HT-29 (cell line): ENCODE results near the gene IMMP2L. TPM values are rescaled to one million over a fixed set of nuclear protein-coding genes. Genes with fewer than 3 reads are reported as not detected.

Experiments
- DNase-seq: peaks from one replicate; pipeline ENCODE4 v3.0.0-alpha.2; 2015; ENCODE audit warnings: low spot score
- total RNA-seq: library from RNA; depleted of rRNA; stranded (reverse); fragments of >200 nt; shearing (Covaris generic); gene quantifications from 2 replicates; pipeline ENCODE4 v1.2.3, GENCODE V29; 2014

The IMMP2L gene
- total RNA-seq, 1 experiment from 2014 or later: 8.2 TPM

DNA sequence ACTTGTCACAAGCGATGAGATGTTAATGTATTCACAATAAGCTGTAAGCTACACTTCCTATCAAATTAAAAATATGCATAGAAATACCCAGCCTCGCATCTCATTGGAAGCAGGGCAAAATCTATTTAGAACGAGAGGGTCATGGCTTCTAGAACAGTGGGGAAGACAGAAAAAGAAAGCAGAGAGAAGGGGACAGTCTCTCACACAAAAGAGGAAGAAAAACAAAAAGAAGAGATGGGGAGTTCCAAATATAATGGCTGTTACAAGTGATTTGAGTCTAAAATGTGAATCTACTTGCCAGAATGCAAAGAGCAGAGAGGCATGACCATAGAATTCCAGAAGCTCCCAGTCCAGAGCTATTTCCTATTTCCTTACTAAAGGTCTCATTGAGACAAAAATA, 457.6 kb downstream of the IMMP2L start:
- DNase-seq: no peak

DNA sequence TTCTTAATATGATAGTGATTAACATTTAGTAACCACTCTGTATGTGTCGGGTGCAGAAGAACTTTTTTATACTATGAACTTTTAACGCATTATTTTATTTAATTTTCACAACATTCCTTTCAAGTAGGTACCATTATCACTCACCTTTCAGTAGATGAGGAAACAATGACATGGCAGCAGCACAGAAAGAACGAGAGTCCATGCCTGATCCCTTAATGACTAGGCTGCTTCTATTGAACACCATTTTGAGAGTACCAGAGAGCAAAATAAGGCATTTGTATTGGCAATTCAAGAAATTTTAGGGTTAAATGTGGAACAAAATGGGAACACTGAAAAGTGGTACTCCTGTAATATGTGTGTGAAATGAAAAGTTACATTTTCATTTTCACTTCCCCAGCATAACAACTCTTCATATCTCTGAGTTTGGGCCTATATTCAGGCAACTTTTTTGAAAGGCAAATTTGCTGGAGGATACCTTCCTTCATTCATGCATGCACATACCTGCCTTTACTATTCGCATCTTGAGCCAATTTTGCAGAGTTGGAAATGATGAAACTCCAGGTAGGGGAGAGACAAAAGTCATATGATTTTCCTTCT, 458.5 kb downstream of the IMMP2L start:
- DNase-seq: no peak

- DNase-seq: no peak
Observed at GRCh38 chr7:111103136-111103535, 459.2 kb downstream of the IMMP2L start.

DNA sequence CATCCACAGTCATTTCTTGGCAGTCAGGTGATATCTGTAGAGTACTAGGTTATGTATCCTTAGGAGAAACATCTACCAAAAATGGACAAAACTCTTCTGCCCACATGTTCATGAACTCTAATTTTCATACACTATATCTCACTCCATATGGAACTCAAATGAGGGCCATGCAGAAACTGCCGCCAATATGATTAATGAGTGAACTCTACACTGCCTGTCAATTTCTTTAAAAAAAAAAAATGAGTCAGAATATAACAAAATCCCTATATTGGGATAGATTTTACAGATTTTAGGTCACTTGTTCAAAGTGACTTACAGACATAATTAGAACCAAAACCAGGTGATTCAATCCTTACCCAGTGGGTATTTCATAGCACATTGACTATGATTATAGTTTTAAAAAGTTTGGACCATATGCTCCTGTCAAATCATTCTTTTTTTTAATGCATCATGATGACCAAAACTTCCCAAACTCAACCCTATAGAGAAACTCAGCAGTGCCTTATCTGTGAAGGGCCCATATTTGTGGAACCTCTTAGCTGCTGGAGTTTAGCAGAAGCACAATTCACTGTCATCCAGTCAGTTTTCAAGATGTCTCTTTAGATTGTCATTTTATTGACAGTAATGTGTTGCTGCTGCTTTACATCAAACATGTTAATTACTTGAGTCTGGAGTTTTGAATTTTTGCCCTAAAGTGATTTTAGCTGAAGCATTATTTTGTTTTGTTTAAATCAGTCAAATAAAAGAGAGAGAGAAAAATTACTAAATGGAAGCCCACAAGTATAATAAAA, 460.2 kb downstream of the IMMP2L start:
- DNase-seq: no peak

GRCh38 chr7:111098926-111099250, 463.4 kb downstream of the IMMP2L start:
- no peak for DNase-seq

DNA sequence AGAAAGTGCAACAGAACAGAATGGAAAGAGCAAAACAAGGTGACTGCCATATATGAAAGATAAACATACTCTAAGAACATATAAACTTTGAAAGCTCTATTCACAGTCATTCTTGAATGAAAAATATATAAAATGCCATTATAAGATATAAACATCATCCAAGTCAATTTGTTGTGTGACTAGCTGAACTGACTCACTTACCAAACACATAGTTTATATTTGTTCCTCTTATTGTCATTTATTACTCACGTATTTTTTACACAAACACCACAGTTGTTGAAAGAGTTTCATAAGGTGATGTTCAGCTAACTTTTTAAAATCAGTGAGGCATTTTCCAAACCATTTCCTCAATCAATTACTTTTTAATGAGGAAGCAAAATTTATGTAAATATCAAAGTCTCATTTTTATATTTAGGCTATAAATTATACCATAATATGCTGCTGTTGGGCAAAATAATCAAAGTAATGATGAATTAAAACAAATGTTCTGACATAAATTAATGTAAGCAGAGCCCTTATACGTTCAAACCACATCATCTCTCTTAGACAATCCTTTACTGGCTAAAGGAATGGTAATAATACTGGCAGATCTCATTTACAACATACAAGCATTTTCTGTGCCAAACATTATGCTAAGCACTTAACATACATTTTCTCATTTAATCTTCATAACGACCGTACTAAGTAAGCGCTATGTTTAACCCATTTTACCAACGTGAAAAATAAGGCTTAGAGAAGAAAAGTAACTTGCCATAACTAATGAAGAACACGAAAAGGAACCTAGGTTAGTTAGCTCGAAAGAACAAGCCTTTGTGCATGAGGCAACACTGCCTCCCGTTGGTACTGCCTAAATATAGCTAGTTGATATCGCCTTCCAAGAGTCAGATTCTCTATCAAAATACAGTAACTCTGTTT, 464.0 kb downstream of the IMMP2L start:
- peak; percentile 50 for DNase-seq

DNA sequence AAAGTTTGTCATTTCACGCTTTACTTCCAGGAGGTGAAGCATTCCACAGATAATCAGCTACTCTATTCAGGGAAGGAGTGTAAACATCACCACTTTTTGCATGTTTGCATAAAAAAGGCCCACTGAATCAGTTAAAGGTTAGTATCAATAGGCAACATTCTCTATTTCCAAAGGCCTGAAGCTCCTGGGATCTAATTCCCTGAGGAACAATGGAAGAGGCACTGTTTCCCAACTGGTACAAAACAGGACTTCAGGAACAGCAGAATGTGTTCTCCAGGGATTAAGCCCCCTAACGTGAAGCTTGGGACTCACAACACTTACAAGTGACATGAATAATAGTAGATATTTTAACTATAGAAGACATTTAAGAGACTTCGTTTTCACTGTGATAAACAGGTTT, 465.3 kb downstream of the IMMP2L start:
- DNase-seq: no peak

DNA sequence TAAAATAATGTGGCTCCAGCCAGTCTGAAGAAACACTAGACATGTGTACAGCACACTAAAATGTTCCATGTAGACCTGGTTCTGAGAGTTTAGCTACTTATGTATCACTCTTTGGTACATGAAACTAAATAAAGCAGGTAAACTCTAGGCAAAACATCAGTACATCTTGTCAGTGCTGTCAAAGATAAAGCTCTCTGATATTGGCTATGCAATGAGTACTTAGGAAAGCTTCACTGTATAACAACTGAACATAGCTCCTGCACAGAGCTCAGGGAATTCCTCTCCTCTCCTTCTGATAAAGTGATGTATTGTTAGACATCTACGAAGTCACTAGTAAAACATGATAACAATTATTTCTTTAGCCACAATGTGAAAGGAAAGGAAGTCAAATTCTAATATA, 467.9 kb downstream of the IMMP2L start:
- DNase-seq: no peak

DNA sequence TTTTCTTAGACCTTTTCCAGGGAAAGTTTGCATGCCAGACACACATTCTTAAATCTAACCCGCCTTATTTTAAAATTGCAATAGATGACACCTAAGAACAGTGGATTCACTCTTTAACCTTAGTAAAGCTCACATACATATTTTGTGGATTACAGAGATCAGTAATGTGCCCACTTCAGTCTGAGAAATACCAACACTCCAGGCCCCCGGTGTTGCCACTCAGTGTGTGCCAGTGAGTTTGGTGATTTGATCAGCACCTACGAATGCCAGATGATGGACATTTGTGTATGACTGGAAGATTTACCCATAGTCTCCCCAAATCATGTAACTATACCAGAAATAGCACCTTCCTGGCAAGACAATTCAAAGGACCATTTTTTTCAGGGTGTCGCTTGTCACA, 468.8 kb downstream of the IMMP2L start:
- no peak for DNase-seq

- DNase-seq: no peak
Observed at GRCh38 chr7:111092406-111093236, 469.7 kb downstream of the IMMP2L start.

DNA sequence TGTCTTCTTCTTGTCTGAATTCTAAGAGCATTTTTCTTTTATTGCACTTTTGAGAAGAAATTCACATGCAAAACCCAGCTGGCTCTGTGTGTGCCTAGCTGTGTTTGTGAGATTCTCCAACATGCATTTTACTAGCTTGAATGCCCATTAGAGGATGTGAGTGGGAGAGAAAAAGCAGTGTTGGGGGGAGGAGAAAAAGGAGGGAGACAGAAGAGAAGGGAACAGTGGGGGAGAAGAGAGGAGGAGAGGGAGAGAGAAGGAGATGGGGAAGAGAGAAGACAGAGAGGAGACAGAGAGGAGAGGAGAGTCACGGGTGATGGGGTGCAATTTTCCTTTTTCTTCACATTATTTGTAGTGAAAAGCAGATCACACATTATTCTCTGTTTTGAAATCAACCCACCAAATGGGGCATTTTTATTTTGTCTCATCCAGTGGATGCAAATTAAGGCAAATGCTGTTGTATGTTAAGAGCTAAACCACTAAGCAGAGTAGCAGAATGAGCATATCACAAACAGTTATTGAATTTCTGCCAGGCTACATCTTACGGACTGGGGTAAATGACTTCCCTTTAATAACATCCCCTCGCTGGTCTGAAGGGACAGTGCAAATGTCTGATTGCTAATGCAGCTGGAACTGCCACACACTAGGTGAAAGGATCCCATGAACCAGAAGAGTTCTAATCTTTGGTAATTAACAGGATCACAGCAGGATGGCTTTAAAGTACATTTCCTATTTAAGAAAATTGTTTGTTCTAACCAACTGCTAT, 470.5 kb downstream of the IMMP2L start:
- no peak for DNase-seq

DNA sequence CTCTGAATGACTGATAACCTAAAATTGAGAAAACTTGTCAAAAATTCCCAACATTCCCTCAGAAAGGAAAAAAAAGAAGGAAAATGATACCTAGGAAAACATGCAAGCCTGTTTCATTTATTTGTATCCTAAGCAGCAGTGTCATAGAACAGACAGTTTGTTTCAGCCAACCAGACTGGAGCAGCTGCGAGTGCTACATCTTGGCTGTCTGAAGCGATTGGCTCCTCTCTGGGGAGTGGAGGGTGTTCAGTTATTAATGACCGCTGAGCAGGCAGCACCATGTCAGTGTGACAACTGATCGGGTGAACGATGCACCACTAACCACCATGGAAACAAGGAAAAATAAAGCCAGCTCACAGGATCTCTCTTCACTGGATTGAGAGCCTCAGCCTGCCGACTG, 471.4 kb downstream of the IMMP2L start, which contains the start of gene LRRN3:
Gene LRRN3, plus strand, starts transcription at position 282 of the 400 bp plus-strand sequence. CDS start 31,646 bp downstream, outside the sequence.
- no peak for DNase-seq

DNA sequence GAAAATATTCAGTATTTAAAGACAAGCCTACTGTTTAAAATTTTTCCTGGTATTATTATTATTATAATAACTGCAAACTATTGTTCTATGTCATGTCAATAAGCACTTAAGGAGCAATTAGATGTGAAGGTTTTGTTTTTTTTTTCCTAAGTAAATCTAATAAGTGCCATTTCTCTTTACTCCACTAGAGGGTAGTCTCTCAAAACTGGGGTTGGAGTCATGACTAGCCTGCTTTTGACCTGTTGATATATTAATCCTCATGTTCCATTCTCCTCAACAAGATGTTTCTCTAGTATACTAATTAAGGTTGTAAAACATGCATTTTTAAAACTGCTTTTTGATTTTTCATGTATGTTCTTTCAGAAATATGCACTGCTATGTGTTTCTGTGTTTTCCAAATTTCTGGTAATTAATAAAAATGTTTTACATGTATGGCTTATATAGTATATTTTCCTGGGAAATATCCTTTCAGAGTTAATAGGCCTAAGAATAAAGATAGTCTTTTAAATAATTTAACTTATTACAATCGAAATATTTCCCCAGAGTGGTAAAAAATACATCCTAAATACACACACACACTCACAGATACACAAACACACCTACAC, 472.4 kb downstream of the IMMP2L start:
- DNase-seq: peak; percentile 64

- DNase-seq: no peak
Observed at GRCh38 chr7:111088328-111088727, 474.0 kb downstream of the IMMP2L start.

GRCh38 chr7:111086532-111086931, 475.8 kb downstream of the IMMP2L start:
- DNase-seq: no peak

DNA sequence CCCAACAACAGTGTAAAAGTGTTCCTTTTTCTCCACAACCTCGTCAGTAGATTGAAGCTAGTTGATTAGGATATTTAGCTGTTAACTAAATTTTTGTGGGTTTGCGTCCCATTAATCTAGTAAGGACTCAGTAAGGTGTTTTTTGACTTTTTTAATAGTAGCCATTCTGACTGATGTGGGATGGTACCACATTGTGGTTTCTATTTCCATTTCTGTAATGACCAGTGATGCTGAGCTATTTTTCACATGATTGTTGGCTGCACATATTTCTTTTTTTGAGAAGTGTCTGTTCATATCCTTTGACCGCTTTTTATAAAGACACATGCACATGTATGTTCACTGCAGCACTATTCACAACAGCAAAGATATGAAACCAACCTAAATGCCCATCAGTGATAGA, 476.9 kb downstream of the IMMP2L start:
- no peak for DNase-seq

DNA sequence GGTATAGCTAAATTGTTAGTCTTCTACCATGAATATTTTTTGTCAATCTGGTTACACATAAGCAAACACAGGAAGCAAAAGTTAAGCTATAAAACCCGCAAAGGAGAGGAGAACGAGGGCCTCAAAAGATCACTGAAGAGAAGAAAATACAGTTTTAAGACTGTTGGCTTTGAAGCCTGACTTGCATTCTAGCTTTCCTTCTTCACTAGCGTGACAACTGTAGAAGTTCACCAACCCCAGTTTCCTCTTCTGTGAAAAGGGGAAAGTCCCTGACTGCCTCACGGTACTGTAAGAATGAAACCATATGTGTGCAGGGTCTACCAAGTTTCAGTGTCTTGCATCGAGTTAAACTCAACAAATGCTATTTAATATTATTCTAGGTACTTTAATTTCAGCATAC, 478.9 kb downstream of the IMMP2L start:
- no peak for DNase-seq

DNA sequence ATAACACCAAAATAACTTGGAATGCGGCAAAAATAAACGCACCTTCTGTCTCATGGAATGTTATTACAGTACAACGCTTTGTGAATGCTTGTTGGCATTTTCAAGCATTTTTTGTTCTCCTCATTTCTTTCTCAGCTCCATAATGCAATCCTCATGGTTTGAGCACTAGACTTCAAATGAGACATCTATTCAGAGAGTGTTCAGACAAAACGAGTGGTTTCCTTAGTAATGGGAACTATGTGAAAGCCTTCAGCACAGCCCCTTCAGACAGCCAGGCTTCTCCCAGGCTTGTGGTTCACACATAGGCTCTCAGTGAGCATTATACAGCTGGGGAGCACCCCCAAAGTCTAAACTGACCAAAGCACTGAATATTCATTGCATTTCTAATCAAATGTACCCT, 479.9 kb downstream of the IMMP2L start:
- DNase-seq: no peak

DNA sequence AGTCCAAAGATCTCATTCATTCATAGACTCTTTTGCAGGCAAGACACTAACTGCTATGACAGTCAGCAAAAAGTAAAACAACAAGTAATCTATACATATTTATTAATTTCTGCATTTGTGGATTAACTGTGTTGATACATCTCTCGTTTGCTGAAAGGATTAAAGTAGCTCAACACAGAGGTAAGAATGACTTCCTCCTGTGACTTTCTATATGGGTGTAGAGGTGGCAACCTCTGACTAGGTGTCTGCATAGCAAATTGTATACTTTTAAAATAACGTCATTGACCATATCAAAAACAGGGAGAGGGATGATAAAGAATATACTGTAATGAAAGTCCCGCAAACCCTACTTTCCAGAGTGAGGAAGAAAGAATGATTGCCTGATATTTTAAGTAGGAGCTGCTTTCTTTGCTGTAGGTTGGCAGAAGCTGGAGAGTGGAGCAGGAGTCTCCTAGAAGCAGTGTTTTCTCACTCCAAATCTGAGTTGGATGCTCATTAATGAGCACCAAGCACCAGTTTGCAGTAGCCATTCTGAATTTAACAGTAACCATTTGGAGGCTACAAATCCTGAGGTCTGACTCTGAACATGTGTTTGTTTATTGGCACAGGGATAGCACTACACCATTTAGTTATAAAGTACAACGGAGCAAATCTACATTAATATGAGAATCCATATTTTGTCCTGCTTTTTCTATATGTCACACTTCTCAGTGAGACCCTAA, 480.6 kb downstream of the IMMP2L start:
- no peak for DNase-seq
